ENCODE results near the gene ABCA2.

The ABCA2 gene, protein sequence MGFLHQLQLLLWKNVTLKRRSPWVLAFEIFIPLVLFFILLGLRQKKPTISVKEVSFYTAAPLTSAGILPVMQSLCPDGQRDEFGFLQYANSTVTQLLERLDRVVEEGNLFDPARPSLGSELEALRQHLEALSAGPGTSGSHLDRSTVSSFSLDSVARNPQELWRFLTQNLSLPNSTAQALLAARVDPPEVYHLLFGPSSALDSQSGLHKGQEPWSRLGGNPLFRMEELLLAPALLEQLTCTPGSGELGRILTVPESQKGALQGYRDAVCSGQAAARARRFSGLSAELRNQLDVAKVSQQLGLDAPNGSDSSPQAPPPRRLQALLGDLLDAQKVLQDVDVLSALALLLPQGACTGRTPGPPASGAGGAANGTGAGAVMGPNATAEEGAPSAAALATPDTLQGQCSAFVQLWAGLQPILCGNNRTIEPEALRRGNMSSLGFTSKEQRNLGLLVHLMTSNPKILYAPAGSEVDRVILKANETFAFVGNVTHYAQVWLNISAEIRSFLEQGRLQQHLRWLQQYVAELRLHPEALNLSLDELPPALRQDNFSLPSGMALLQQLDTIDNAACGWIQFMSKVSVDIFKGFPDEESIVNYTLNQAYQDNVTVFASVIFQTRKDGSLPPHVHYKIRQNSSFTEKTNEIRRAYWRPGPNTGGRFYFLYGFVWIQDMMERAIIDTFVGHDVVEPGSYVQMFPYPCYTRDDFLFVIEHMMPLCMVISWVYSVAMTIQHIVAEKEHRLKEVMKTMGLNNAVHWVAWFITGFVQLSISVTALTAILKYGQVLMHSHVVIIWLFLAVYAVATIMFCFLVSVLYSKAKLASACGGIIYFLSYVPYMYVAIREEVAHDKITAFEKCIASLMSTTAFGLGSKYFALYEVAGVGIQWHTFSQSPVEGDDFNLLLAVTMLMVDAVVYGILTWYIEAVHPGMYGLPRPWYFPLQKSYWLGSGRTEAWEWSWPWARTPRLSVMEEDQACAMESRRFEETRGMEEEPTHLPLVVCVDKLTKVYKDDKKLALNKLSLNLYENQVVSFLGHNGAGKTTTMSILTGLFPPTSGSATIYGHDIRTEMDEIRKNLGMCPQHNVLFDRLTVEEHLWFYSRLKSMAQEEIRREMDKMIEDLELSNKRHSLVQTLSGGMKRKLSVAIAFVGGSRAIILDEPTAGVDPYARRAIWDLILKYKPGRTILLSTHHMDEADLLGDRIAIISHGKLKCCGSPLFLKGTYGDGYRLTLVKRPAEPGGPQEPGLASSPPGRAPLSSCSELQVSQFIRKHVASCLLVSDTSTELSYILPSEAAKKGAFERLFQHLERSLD (N-terminal part only)

GRCh38 chr9:137027369-137028262, at the start of gene ABCA2:
Gene ABCA2, minus strand, starts transcription at chr9:137028237. Its CDS starts 97 bp downstream, at chr9:137028140.
- DNase-seq (ENCODE audit: low read depth in 1 of 2, low spot score in 1 of 2) = no peak

GRCh38 chr9:137077010-137077747, 49.1 kb upstream of the ABCA2 start, which contains the start of gene UAP1L1:
Gene UAP1L1, plus strand, starts transcription at chr9:137077517. Its CDS starts 16 bp downstream, at chr9:137077533.
- DNase-seq (ENCODE audit: low read depth in 1 of 2, low spot score in 1 of 2) = peak in 1 of 2 donors; percentile 15

DNA sequence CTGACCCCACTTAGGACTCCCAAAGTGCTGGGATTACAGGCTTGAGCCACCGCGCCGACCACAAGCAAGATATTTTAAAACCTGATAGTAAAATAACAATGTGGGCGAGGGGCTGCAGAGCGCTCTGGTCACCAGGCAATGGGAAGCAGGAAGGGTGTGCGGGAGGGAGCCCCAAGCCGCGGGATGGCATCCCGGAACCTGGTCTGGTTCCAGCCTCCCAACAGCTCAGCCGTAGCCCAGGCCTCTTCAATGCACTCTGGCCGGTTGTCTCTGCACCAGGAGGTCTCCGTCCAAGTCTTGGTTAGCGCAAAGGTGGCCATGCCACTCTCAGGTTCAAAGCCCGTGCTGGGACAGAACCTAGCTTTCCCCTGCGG, 48.6 kb upstream of the ABCA2 start:
- DNase-seq (ENCODE audit: low read depth in 1 of 2, low spot score in 1 of 2) = no peak

GRCh38 chr9:137075275-137075775, 47.3 kb upstream of the ABCA2 start:
- DNase-seq (ENCODE audit: low read depth in 1 of 2, low spot score in 1 of 2) = no peak

GRCh38 chr9:137074657-137075274, 46.7 kb upstream of the ABCA2 start:
- DNase-seq (ENCODE audit: low read depth in 1 of 2, low spot score in 1 of 2) = no peak

GRCh38 chr9:137073992-137074399, 46.0 kb upstream of the ABCA2 start:
- DNase-seq (ENCODE audit: low read depth in 1 of 2, low spot score in 1 of 2) = no peak

DNA sequence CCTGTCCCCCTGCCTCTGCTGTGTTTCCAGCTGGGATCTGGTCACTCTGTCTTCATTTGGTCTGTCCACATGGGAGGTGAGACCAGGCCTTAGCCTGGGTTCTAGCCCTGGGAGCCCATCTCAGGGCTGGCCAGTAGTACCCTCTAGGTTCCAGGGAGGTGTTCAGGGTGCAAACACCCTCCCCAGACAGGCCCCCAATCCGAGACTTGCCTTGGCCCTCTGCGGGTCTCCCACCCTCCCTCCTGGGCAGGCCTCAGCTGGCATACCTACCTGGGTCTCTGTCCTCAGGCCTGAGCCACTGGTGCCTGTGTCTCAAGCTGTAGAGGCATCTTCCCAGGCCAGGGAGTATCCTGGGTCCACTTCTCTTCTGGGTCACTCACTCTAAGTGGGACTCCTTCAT, 43.2 kb upstream of the ABCA2 start:
- DNase-seq (ENCODE audit: low read depth in 1 of 2, low spot score in 1 of 2) = no peak

DNA sequence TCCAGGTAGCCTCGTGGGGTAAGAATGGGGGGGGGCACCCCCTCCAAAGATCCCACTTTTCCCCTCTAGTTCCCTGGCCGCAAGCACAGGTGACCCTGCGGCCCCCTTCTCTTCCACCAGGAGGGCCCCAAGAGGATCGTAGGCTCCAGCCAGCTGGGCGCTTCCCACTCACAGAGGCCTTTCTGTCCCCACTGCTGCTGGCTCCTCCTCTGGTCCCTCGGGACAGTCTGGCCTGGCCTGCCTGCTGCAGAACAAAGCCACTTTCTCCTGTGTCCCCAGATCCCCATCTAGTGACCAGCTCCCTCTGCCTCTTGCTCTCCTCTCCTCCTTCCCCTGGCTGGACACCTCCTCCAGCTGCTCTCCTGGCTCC, 42.9 kb upstream of the ABCA2 start:
- no peak for DNase-seq (ENCODE audit: low read depth in 1 of 2, low spot score in 1 of 2)

- DNase-seq (ENCODE audit: low read depth in 1 of 2, low spot score in 1 of 2) = peak; percentile 65 to 69
Observed at GRCh38 chr9:137070201-137070905, 42.3 kb upstream of the ABCA2 start, which contains the start of gene SAPCD2. Gene SAPCD2, minus strand, starts transcription at chr9:137070557. Its CDS starts 97 bp downstream, at chr9:137070460.

GRCh38 chr9:137069508-137070091, 41.6 kb upstream of the ABCA2 start:
- DNase-seq (ENCODE audit: low read depth in 1 of 2, low spot score in 1 of 2) = no peak

DNA sequence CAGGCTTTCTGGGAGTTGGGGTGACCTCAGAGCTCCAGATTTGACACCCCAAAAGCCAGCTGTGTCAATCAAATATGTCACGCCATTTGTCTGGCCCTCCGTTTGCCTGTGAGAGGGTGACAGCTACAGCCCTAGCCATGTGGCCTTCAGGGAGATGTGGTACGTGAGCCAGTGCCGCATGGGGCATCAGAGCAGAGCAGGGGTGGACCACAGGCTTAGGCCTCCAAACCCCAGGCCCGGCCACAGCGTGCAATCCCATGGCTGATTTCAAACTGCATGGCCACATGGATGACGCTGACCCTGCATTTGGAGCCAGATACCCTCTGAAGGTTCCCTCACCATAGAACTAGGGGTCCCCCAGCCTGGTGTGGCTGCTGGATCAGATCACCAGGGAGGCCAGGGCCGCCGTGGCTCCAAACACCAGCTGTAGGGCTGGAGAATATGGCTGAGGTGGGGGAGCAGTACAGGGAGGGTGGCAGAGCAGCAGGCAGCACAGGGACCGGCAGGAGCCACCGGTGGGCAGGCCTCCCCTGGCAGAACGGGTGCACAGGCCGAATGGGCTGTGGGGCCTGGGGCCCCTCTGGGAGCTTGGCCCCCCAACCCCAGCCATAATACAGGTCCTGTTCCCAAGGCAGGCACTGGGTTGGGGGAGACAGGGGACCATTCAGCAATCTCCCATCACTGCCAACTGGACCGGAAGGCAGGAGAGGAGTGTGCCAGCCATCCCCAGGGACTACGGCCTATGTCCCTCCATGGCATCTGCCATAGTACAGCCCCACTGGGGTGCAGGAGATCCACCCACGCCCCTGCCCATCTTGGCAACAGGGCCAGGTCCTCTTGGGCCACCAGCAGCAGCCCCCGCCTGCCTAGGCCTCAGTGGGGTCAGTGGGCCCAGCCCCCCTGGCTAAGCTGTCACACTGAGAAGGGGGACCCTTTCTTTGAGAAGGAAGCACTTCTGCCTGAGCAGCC, 40.8 kb upstream of the ABCA2 start:
- DNase-seq (ENCODE audit: low read depth in 1 of 2, low spot score in 1 of 2) = no peak

GRCh38 chr9:137067860-137068538, 40.0 kb upstream of the ABCA2 start:
- DNase-seq (ENCODE audit: low read depth in 1 of 2, low spot score in 1 of 2) = peak; percentile 74

GRCh38 chr9:137066096-137066861, 38.2 kb upstream of the ABCA2 start:
- DNase-seq (ENCODE audit: low read depth in 1 of 2, low spot score in 1 of 2) = no peak

- no peak for DNase-seq (ENCODE audit: low read depth in 1 of 2, low spot score in 1 of 2)
Observed at GRCh38 chr9:137065336-137065967, 37.4 kb upstream of the ABCA2 start.

GRCh38 chr9:137064880-137065164, 36.8 kb upstream of the ABCA2 start:
- DNase-seq (ENCODE audit: low read depth in 1 of 2, low spot score in 1 of 2) = no peak

All from stimulated activated CD4-positive, alpha-beta T cell treated with anti-CD3 and anti-CD28 coated beads, Interleukin-15, amount 100 ng/mL, for 1 hour (primary cell).